LNCaP clone FGC (cell line): Measurements from ENCODE around the gene HCFC2.

Source experiments
- DNase-seq: peaks from one replicate; pipeline ENCODE4 v3.0.0-alpha.2; 2011; ENCODE audit warnings: low read depth
- H3K4me3 ChIP-seq: 2 replicates; pipeline ENCODE4 v1.5.1; 2011; ENCODE audit warnings: mild to moderate bottlenecking, low read depth, low read length, control low read depth
- TF ChIP-seq, protein P1 (sequence below): IDR thresholded peaks from 2 replicates; pipeline ENCODE4 v1.5.1; 2012; ENCODE audit warnings: mild to moderate bottlenecking; ENCODE audit not compliant: control insufficient read depth, insufficient read depth; ENCODE audit errors: extremely low read depth

HCFC2 gene

GRCh38 chr12:104080764-104081163, 16.4 kb downstream of the HCFC2 start:
- no peak overlapping the region for H3K4me3 ChIP-seq
- DNase-seq: no peak
- TF ChIP-seq, protein P1, sequence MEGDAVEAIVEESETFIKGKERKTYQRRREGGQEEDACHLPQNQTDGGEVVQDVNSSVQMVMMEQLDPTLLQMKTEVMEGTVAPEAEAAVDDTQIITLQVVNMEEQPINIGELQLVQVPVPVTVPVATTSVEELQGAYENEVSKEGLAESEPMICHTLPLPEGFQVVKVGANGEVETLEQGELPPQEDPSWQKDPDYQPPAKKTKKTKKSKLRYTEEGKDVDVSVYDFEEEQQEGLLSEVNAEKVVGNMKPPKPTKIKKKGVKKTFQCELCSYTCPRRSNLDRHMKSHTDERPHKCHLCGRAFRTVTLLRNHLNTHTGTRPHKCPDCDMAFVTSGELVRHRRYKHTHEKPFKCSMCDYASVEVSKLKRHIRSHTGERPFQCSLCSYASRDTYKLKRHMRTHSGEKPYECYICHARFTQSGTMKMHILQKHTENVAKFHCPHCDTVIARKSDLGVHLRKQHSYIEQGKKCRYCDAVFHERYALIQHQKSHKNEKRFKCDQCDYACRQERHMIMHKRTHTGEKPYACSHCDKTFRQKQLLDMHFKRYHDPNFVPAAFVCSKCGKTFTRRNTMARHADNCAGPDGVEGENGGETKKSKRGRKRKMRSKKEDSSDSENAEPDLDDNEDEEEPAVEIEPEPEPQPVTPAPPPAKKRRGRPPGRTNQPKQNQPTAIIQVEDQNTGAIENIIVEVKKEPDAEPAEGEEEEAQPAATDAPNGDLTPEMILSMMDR: no peak

DNA sequence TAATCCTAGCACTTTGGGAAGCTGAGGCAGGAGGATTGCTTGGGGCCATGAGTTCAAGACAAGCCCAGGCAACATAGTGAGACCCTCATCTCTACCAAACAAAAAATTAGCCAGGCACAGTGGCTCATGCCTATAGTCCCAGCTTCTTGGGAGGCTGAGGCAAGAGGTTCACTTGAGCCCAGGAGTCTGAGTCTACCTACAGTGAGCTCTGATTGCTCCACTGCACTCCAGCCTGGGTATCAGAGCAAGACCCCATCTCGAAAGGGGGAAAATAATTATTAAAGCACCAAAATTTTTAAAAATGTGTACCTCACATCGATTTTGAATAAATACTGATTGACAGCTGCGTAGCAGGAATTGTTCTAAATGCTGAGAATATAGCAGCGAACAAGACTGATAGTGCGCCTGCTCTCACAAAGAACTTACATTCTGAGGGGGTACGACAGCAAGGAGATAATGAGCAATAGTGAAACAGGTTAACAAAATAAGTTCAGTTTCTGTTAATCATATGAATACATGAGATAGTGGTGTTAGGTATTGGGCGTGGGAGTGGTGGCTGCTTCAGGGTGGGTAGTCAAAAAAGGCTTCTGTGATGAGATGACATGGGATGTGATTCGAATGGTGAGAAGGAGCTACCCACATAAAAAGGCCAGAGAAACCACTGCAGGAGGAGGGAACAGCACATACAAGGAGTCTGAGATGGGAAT, 19.6 kb downstream of the HCFC2 start:
- no peak for DNase-seq
- TF ChIP-seq, protein P1: no peak
- no peak overlapping the region for H3K4me3 ChIP-seq

DNA sequence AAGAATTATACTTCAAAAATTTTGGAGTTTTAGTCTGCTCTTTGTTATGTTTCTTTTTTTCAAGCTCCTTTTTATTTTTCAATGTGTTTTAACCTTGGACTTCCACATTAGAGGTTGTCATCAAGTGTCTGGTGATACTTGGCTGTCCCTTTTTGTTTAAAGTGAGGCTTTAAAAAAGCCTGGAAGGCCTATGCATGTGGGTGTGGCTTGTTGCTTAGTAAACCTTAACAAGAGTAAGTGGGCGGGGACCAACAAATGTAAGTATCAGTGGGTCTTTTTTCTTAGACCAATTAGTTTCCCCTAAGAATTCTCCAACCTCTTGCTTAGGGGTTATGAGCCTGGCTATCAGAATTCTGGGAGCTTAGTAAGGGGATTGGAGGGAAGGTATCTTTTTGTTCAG, 26.4 kb downstream of the HCFC2 start:
- TF ChIP-seq, protein P1: no peak
- DNase-seq: peak; percentile 92

GRCh38 chr12:104091136-104091535, 26.8 kb downstream of the HCFC2 start:
- no peak overlapping the region for H3K4me3 ChIP-seq
- DNase-seq: no peak
- TF ChIP-seq, protein P1: no peak

More for the DNA sequence above, 26.4 kb downstream of the HCFC2 start:
- no peak overlapping the region for H3K4me3 ChIP-seq

DNA sequence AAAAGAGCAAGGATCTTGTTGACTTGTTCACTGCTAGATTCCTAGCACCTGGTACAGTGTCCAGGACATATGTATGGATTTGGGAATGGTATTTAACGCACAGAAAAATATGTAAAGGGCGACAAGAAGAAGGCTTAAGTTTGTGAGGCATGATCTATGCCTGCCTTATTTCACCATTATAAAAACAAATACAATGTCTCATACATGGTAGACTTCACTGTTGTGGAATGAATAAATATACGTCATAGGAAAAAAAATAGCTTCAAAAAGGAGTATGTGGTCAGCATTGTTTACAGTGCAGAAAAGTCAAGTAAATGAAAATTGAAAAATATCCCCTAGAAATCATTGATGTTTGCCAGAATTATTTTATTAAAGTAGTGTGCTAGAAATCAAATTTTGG, 30.0 kb downstream of the HCFC2 start:
- TF ChIP-seq, protein P1: no peak
- no peak overlapping the region for H3K4me3 ChIP-seq
- DNase-seq: no peak

DNA sequence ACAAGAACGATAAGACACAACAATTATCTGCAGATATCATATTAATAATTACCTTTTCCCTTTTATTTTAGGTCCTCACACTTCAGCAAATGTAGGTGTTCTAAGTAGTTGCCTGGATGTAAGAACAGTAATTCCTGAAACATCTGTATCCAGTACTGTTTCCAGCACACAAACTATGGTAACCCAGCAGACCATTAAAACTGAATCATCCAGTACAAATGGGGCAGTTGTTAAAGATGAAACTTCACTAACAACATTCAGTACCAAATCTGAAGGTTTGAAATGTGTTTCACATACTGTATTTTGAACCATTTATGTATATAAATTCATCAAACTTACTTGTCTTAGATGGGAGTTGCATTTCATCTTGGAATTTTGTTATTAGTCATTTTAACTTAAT, 31.0 kb downstream of the HCFC2 start:
- no peak overlapping the region for H3K4me3 ChIP-seq
- DNase-seq: no peak
- TF ChIP-seq, protein P1: no peak

GRCh38 chr12:104097954-104098353, 33.6 kb downstream of the HCFC2 start:
- TF ChIP-seq, protein P1: no peak
- no peak overlapping the region for H3K4me3 ChIP-seq
- peak; percentile 86 for DNase-seq
